H9 (cell line): ENCODE data around the gene PRUNE2. TPM values are rescaled to one million over a fixed set of nuclear protein-coding genes. Genes with fewer than 3 reads are reported as not detected.

ENCODE experiments used
- DNase-seq: peaks from one replicate; pipeline ENCODE4 v3.0.0-alpha.2; 2017
- H2AFZ ChIP-seq: one replicate; pipeline ENCODE4 v1.6.1; 2013; ENCODE audit warnings: mild to moderate bottlenecking, low read length, control low read depth, moderate library complexity
- H2AK5ac ChIP-seq: 2 replicates; pipeline ENCODE4 v1.6.1; 2013; ENCODE audit warnings: low read length, control low read depth, mixed read lengths; ENCODE audit not compliant: insufficient read length
- H2BK120ac ChIP-seq: one replicate; pipeline ENCODE4 v1.6.1; 2013; ENCODE audit warnings: low read depth, mild to moderate bottlenecking, low read length, control low read depth, inconsistent platforms; ENCODE audit not compliant: poor library complexity, severe bottlenecking
- H2BK12ac ChIP-seq: 2 replicates; pipeline ENCODE4 v1.6.1; 2013; ENCODE audit warnings: low read length, control low read depth, mixed read lengths, low read depth; ENCODE audit not compliant: insufficient read length
- H2BK15ac ChIP-seq: 2 replicates; pipeline ENCODE4 v1.6.1; 2013; ENCODE audit warnings: low read depth, low read length, control low read depth
- H2BK20ac ChIP-seq: one replicate; pipeline ENCODE4 v1.6.1; 2013; ENCODE audit warnings: low read depth, mild to moderate bottlenecking, low read length, control low read depth, inconsistent platforms; ENCODE audit not compliant: poor library complexity, severe bottlenecking
- H2BK5ac ChIP-seq: 2 replicates; pipeline ENCODE4 v1.6.1; 2013; ENCODE audit warnings: low read length, control low read depth, mixed read lengths; ENCODE audit not compliant: insufficient read length
- H3K14ac ChIP-seq: 2 replicates; pipeline ENCODE4 v1.6.1; 2013; ENCODE audit warnings: low read length, control low read depth; ENCODE audit not compliant: insufficient read depth
- H3K18ac ChIP-seq: 2 replicates; pipeline ENCODE4 v1.6.1; 2013; ENCODE audit warnings: low read depth, mild to moderate bottlenecking, mixed read lengths, low read length, control low read depth; ENCODE audit not compliant: insufficient read length
- H3K23ac ChIP-seq: 2 replicates; pipeline ENCODE4 v1.6.1; 2013; ENCODE audit warnings: low read length, control low read depth, mixed read lengths, low read depth; ENCODE audit not compliant: insufficient read length
- H3K23me2 ChIP-seq: 2 replicates; pipeline ENCODE4 v1.6.1; 2013; ENCODE audit warnings: low read depth, mild to moderate bottlenecking, mixed read lengths, low read length, control low read depth; ENCODE audit not compliant: insufficient read length, poor library complexity, severe bottlenecking
- H3K27ac ChIP-seq: 2 replicates; pipeline ENCODE4 v1.5.1; 2013; ENCODE audit warnings: low read length, control low read depth, mixed read lengths, low read depth; ENCODE audit not compliant: insufficient read length
- H3K27me3 ChIP-seq: 2 replicates; pipeline ENCODE4 v1.6.1; 2013; ENCODE audit warnings: low read length, control low read depth, inconsistent platforms; ENCODE audit not compliant: insufficient read depth
- H3K4ac ChIP-seq: 2 replicates; pipeline ENCODE4 v1.6.1; 2013; ENCODE audit warnings: low read depth, mild to moderate bottlenecking, control low read depth, inconsistent platforms, low read length, moderate library complexity
- H3K4me1 ChIP-seq: 2 replicates; pipeline ENCODE4 v1.6.1; 2013; ENCODE audit warnings: low read length, control low read depth, inconsistent platforms; ENCODE audit not compliant: insufficient read depth
- H3K4me2 ChIP-seq: 2 replicates; pipeline ENCODE4 v1.6.1; 2013; ENCODE audit warnings: low read length, control low read depth, mixed read lengths; ENCODE audit not compliant: insufficient read length, insufficient read depth
- H3K56ac ChIP-seq: 2 replicates; pipeline ENCODE4 v1.6.1; 2013; ENCODE audit warnings: low read depth, mild to moderate bottlenecking, mixed read lengths, low read length, control low read depth; ENCODE audit not compliant: insufficient read length
- H3K79me1 ChIP-seq: 2 replicates; pipeline ENCODE4 v1.6.1; 2013; ENCODE audit warnings: low read depth, mild to moderate bottlenecking, moderate library complexity, low read length, control low read depth, inconsistent platforms; ENCODE audit not compliant: insufficient read depth, poor library complexity, severe bottlenecking
- H3K79me2 ChIP-seq: 2 replicates; pipeline ENCODE4 v1.6.1; 2013; ENCODE audit warnings: low read length, control low read depth, inconsistent platforms; ENCODE audit not compliant: insufficient read depth
- H3K9ac ChIP-seq: 2 replicates; pipeline ENCODE4 v1.6.1; 2013; ENCODE audit warnings: low read length, control low read depth, mixed read lengths; ENCODE audit not compliant: insufficient read length; ENCODE audit errors: extremely low read depth
- H3K9me3 ChIP-seq: one replicate; pipeline ENCODE4 v1.6.1; 2013; ENCODE audit warnings: low read depth, low read length, inconsistent platforms; ENCODE audit not compliant: control insufficient read depth
- H3T11ph ChIP-seq: one replicate; pipeline ENCODE4 v1.6.1; 2013; ENCODE audit warnings: mild to moderate bottlenecking, low read length, control low read depth, inconsistent platforms
- H4K20me1 ChIP-seq: one replicate; pipeline ENCODE4 v1.6.1; 2013; ENCODE audit not compliant: control insufficient read depth, insufficient read length, insufficient read depth
- H4K5ac ChIP-seq: 2 replicates; pipeline ENCODE4 v1.6.1; 2013; ENCODE audit warnings: low read depth, mild to moderate bottlenecking, mixed read lengths, low read length, control low read depth; ENCODE audit not compliant: insufficient read length
- H4K8ac ChIP-seq: replicated peaks from 2 replicates; pipeline ENCODE4 v1.6.1; 2013; ENCODE audit warnings: low read length, control low read depth, mixed read lengths, low read depth; ENCODE audit not compliant: insufficient read length
- H4K91ac ChIP-seq: 2 replicates; pipeline ENCODE4 v1.6.1; 2013; ENCODE audit warnings: low read depth, mild to moderate bottlenecking, moderate library complexity, mixed read lengths, low read length, control low read depth; ENCODE audit not compliant: insufficient read length
- H3K27ac Mint-ChIP-seq, 3 experiments: 2 replicates in 2 of 3; 3 replicates in 1 of 3; pipeline ENCODE4 v1.8.0; 2020 to 2021; ENCODE audit warnings: mixed read lengths in 3 of 3, mild to moderate bottlenecking in 1 of 3, moderate library complexity in 1 of 3
- H3K27me3 Mint-ChIP-seq: 2 replicates; pipeline ENCODE4 v1.8.0; 2021; ENCODE audit warnings: low read depth, mild to moderate bottlenecking, moderate library complexity, mixed read lengths
- H3K36me3 Mint-ChIP-seq, 3 experiments: 2 replicates in 2 of 3; 3 replicates in 1 of 3; pipeline ENCODE4 v1.8.0; 2020 to 2021; ENCODE audit warnings: low read depth in 3 of 3, mixed read lengths in 3 of 3; ENCODE audit not compliant: insufficient read depth in 1 of 3
- H3K4me1 Mint-ChIP-seq, 2 experiments: 2 replicates each; pipeline ENCODE4 v1.8.0; 2020; ENCODE audit warnings: mixed read lengths in 2 of 2
- H3K4me3 Mint-ChIP-seq, 2 experiments: 2 replicates in 1 of 2; 3 replicates in 1 of 2; pipeline ENCODE4 v1.8.0; 2020 to 2021; ENCODE audit warnings: mild to moderate bottlenecking in 2 of 2, mixed read lengths in 2 of 2, moderate library complexity in 1 of 2
- H3K9me3 Mint-ChIP-seq, 2 experiments: 2 replicates in 1 of 2; 3 replicates in 1 of 2; pipeline ENCODE4 v1.8.0; 2020; ENCODE audit warnings: mild to moderate bottlenecking in 2 of 2, mixed read lengths in 2 of 2, moderate library complexity in 1 of 2
- WGBS: extraction: QIAGEN DNeasy Blood & Tissue Kit; methylation state at CpG from one replicate; pipeline ENCODE4 v1.1.7; 2013; ENCODE audit warnings: missing lambda C conversion rate, low lambda C conversion rate, mixed read lengths; ENCODE audit not compliant: insufficient read length; ENCODE audit errors: extremely low coverage; 5-methylcytosine and 5-hydroxymethylcytosine counted together
- total RNA-seq: library from RNA; stranded (reverse); gene quantifications from 2 replicates; pipeline ENCODE4 v1.2.1, GENCODE V29; 2021
- TF ChIP-seq, protein P1 (sequence below): fragments of 200-600 bp; sonication (generic); conservative IDR thresholded peaks from 3 replicates; pipeline ENCODE4 v1.8.0; 2021; ENCODE audit warnings: antibody characterized with exemption, mild to moderate bottlenecking

The PRUNE2 gene
- total RNA-seq, 1 experiment from 2014 or later, result 12.1 TPM

DNA sequence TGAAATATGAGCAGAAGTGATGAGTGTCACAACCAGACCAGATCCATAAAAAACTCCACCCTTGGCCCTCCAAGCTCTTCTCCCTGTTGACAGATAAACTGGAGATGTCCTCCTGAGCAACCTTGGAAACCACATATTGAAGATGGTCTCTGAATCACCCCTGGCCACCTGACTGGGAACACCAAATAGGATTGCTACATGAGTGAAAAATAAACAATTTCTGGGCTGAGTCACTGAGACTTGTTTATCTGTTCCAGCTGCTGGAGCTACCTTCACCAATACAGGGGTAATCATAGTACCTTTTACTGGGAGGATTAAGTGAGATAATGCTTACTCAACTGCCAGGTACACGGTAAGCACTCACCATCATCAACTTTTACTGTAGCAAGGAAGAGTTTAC, 88.4 kb downstream of the PRUNE2 start:
- Histone ChIP-seq H3K23ac (no peak overlapping the region), H2AFZ (no peak overlapping the region), H3K9ac (no peak overlapping the region), H3K56ac (no peak overlapping the region), H4K91ac (no peak overlapping the region), H3K79me2 (no peaks in the 10 kb centered on the region), H3K9me3 (no peaks in the 10 kb centered on the region), H3K23me2 (no peaks in the 10 kb centered on the region), H3K4me1 (no peaks in the 10 kb centered on the region), H4K8ac (no peak overlapping the region), H4K5ac (no peak overlapping the region), H3K4ac (no peak overlapping the region), H2BK20ac (no peak overlapping the region), H3K4me2 (no peak overlapping the region), H3K14ac (no peak overlapping the region), H3K27me3 (no peaks in the 10 kb centered on the region), H2BK12ac (no peak overlapping the region), H2BK120ac (no peak overlapping the region), H3K18ac (no peak overlapping the region), H4K20me1 (no peaks in the 10 kb centered on the region), H2BK5ac (no peak overlapping the region), H3K27ac (no peak overlapping the region), H3K79me1 (no peaks in the 10 kb centered on the region), H3T11ph (no peak overlapping the region), H2BK15ac (no peak overlapping the region), H2AK5ac (no peak overlapping the region)
- H3K9me3 Mint-ChIP-seq, result no peaks in the 10 kb centered on the region
- WGBS, result no CpG with 5 or more reads among the region's 1 CpG
- no peaks in the 10 kb centered on the region for H3K36me3 Mint-ChIP-seq
- TF ChIP-seq, protein P1, sequence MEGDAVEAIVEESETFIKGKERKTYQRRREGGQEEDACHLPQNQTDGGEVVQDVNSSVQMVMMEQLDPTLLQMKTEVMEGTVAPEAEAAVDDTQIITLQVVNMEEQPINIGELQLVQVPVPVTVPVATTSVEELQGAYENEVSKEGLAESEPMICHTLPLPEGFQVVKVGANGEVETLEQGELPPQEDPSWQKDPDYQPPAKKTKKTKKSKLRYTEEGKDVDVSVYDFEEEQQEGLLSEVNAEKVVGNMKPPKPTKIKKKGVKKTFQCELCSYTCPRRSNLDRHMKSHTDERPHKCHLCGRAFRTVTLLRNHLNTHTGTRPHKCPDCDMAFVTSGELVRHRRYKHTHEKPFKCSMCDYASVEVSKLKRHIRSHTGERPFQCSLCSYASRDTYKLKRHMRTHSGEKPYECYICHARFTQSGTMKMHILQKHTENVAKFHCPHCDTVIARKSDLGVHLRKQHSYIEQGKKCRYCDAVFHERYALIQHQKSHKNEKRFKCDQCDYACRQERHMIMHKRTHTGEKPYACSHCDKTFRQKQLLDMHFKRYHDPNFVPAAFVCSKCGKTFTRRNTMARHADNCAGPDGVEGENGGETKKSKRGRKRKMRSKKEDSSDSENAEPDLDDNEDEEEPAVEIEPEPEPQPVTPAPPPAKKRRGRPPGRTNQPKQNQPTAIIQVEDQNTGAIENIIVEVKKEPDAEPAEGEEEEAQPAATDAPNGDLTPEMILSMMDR, result no peak
- no peak overlapping the region for H3K27ac Mint-ChIP-seq
- no peaks in the 10 kb centered on the region for H3K27me3 Mint-ChIP-seq
- H3K4me3 Mint-ChIP-seq, result no peak overlapping the region
- no peak for DNase-seq
- H3K4me1 Mint-ChIP-seq, result peaks cover 6% of the 10 kb centered on the region in 2 experiments
